NOMO-1 treated with dmso at 0.1 percent for 144 hours (cell line): ENCODE measurements around the gene NDUFA12.

Source experiments
- DNase-seq: peaks from one replicate; lab custom pipeline; 2025; ENCODE audit not compliant: unreplicated experiment; lab: John Stamatoyannopoulos, UW

The NDUFA12 gene

GRCh38 chr12:94942663-94943062, 60.8 kb downstream of the NDUFA12 start:
- no peak for DNase-seq

DNA sequence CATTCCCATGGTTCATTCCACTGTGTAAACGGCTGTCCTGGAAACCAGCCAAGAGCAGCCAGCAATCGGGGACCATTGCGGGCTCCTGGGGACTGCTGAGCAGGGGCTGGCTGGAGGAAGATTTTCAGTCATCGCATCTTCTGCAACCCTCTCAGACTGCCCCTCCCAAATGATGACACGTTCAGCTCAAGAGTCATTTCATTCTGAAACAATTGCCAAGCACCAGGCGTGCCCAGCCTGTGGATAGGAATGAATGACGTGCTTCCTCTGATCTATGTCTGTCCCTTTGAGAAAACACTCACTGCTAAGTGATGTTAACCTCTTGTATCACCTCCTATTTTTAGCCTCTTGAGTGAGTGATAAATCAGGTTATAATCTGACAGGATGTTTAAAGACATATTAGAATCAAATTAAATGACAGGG, 62.0 kb downstream of the NDUFA12 start:
- DNase-seq = no peak

DNA sequence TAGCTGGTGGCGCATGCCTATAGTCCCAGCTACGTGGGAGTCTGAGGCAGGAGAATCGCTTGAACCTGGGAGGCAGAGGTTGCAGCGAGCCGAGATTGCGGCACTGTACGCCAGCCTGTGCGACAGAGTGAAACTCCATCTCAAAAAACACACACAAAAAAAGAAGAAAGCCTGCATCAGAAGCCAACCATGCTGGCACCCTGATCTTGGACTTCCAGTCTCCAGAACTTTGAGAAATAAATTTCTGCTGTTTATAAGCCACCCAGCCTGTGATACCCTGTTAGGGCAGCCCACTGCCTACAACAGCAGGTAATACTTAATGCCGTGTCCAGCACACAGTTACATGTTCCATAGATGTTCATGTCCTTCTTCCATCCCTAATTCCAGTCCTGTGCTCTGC, 62.7 kb downstream of the NDUFA12 start:
- no peak for DNase-seq

DNA sequence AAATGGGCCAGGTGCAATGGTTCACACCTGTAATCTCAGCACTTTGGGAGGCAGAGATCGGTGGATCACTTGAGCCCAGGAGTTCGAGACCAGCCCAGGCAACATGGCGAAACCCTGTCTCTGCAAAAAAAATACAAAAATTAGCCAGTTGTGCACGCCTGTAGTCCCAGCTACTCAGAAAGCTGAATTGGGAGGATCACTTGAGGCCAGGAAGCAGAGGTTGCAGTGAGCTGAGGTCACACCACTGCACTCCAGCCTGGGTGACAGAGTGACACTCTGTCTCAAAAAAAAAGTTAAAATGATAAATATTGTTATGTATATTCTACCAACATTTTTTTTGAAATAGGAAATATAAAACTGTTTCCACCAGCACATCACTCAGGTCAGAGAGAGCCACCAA, 64.9 kb downstream of the NDUFA12 start:
- no peak for DNase-seq

DNA sequence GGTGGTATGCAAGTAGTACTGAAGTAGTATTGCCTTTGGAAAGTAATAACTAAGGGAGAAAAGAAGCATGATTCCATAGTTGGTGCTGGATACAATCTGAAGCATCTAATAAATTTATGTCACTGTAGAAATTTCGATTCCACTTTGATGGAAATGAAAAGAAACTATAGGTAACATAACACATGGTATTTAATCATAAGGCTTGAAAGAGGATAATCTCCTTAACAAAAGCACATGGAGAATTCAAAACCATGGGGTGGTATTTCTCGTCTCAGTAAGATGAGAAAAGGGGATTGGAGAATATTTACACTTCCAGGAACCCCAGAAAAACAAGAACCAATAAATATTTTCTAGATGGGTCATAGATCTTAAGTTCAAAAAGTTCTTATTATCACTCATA, 72.7 kb downstream of the NDUFA12 start:
- DNase-seq = no peak

GRCh38 chr12:94930216-94930654, 73.3 kb downstream of the NDUFA12 start:
- no peak for DNase-seq

DNA sequence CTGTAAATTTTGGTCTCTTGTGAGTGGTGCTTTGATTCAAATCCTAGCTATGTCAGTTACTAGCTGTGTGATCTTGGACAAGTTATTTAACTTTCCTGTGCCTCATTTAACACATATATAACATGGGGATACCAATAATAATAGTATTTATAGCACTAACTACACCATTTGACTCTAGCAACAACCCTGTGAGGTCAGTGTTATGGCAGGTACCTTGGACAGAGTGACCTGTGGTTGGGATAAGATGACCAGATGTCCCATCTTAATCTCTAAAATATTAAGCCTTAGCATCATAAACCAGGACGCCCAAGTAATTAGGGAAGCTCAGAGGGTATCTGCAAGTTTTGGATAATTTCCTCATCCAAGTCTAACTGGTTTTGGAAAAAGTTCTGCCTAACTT, 73.7 kb downstream of the NDUFA12 start:
- DNase-seq = no peak

- DNase-seq = no peak
These were observed 77.8 kb downstream of the NDUFA12 start for GRCh38 chr12:94925729-94926128.

DNA sequence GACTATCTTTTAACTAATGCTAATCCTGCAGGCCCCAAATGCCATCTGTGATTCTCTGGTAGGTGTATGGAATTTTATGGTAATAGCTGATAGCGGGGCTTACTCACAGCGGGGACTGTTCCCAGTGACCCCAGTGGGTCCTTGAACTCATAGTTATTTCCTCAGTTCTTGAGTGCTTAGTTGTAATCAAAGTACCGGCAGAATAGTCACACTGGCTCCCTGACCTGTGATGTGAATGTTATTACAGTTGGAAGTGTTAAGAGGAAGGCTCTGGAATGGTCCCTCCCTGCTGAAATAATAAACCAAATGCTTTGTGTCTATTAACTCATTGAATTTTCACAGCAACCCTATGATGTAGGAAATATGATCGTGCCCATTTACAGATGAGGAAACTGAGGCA, 78.3 kb downstream of the NDUFA12 start:
- DNase-seq = no peak

DNA sequence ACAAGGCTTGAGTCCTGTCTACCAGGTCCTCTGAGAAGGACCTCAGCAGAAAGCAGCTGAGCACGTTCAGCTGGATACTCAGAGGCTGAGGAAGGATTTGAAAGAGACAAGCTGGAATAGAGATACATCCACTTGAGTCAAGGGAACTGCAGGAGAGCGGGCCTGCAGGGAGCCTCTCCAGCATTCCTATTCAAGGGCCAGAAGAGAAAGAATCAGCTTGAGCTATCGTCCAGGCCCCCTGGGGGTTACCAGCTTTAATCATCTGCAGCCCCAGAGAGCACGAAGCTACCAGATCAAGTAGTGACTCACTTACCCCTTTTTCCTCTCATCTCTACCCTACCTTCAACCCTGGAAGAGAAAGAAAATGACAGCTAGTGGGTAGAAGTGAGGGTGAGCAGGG, 80.9 kb downstream of the NDUFA12 start:
- no peak for DNase-seq
